Mesenchymal stem cell (in vitro differentiated cells and primary cell): ENCODE data around the gene TUBAL3.
A peak's percentile ranks its signal among the peaks of the same experiment; 100 is the strongest.

Experiments used
- DNase-seq: peaks from one replicate; pipeline ENCODE4 v3.0.0-alpha.2; 2013
- H2AFZ ChIP-seq: one replicate; pipeline ENCODE4 v1.6.1; 2013; ENCODE audit warnings: low read depth, mild to moderate bottlenecking, control low read depth, inconsistent platforms, low read length, moderate library complexity
- H2AK5ac ChIP-seq: 2 replicates; pipeline ENCODE4 v1.6.1; 2013; ENCODE audit warnings: low read length, moderate library complexity, mild to moderate bottlenecking, inconsistent platforms; ENCODE audit not compliant: severe bottlenecking
- H2BK120ac ChIP-seq: one replicate; pipeline ENCODE4 v1.6.1; 2013; ENCODE audit warnings: low read depth, mild to moderate bottlenecking, inconsistent platforms, low read length, moderate library complexity
- H2BK12ac ChIP-seq, 2 experiments: one replicate each; pipeline ENCODE4 v1.6.1; 2013; ENCODE audit warnings: inconsistent platforms in 2 of 2, low read length in 2 of 2, mild to moderate bottlenecking in 2 of 2, moderate library complexity in 2 of 2, control low read depth in 1 of 2
- H2BK15ac ChIP-seq: one replicate; pipeline ENCODE4 v1.6.1; 2013; ENCODE audit warnings: mild to moderate bottlenecking, low read depth, inconsistent platforms; ENCODE audit not compliant: poor library complexity, severe bottlenecking
- H2BK5ac ChIP-seq: 2 replicates; pipeline ENCODE4 v1.6.1; 2013; ENCODE audit warnings: low read depth, mild to moderate bottlenecking, low read length, control low read depth, inconsistent platforms; ENCODE audit not compliant: poor library complexity, severe bottlenecking
- H3K14ac ChIP-seq, 2 experiments: one replicate each; pipeline ENCODE4 v1.6.1; 2013; ENCODE audit warnings: inconsistent platforms in 2 of 2, low read length in 2 of 2, control low read depth in 1 of 2, mild to moderate bottlenecking in 1 of 2, moderate library complexity in 1 of 2
- H3K18ac ChIP-seq, 2 experiments: one replicate each; pipeline ENCODE4 v1.6.1; 2013; ENCODE audit warnings: inconsistent platforms in 2 of 2, low read length in 2 of 2, control low read depth in 1 of 2, low read depth in 1 of 2, mild to moderate bottlenecking in 1 of 2
- H3K23ac ChIP-seq, 2 experiments: one replicate each; pipeline ENCODE4 v1.6.1; 2013; ENCODE audit warnings: inconsistent platforms in 2 of 2, low read length in 2 of 2, mild to moderate bottlenecking in 2 of 2, moderate library complexity in 2 of 2, control low read depth in 1 of 2
- H3K27ac ChIP-seq: 2 replicates; pipeline ENCODE4 v1.5.1; 2013; ENCODE audit warnings: mild to moderate bottlenecking, moderate library complexity, low read length, control low read depth, inconsistent platforms; ENCODE audit not compliant: poor library complexity, severe bottlenecking
- H3K27me3 ChIP-seq, 2 experiments: 2 replicates each; pipeline versions ENCODE4 v1.6.1 to v1.7.0; 2013; ENCODE audit warnings: low read length in 2 of 2, mild to moderate bottlenecking in 2 of 2, moderate library complexity in 2 of 2, control low read depth in 1 of 2, inconsistent platforms in 1 of 2; ENCODE audit not compliant: control insufficient read depth in 1 of 2, insufficient read depth in 1 of 2
- H3K36me3 ChIP-seq, 2 experiments: 2 replicates each; pipeline versions ENCODE4 v1.6.1 to v1.7.0; 2013; ENCODE audit warnings: low read length in 2 of 2, control low read depth in 1 of 2, inconsistent platforms in 1 of 2, low read depth in 1 of 2, mild to moderate bottlenecking in 1 of 2; ENCODE audit not compliant: insufficient read depth in 2 of 2, control insufficient read depth in 1 of 2
- H3K4ac ChIP-seq, 2 experiments: one replicate each; pipeline ENCODE4 v1.6.1; 2013; ENCODE audit warnings: inconsistent platforms in 2 of 2, low read length in 2 of 2, mild to moderate bottlenecking in 2 of 2, moderate library complexity in 2 of 2, control low read depth in 1 of 2, low read depth in 1 of 2
- H3K4me1 ChIP-seq: 2 replicates; pipeline ENCODE4 v1.6.1; 2013; ENCODE audit warnings: low read depth, low read length, control low read depth; ENCODE audit not compliant: control insufficient read depth, insufficient read depth
- H3K4me2 ChIP-seq: 2 replicates; pipeline ENCODE4 v1.6.1; 2013; ENCODE audit warnings: low read length, mild to moderate bottlenecking, inconsistent platforms; ENCODE audit not compliant: poor library complexity, severe bottlenecking
- H3K4me3 ChIP-seq, 2 experiments: 2 replicates each; pipeline versions ENCODE4 v1.5.1 to v1.7.0; 2013; ENCODE audit warnings: low read length in 2 of 2, mild to moderate bottlenecking in 2 of 2, control low read depth in 1 of 2, low read depth in 1 of 2; ENCODE audit not compliant: insufficient read depth in 1 of 2
- H3K79me1 ChIP-seq: replicated peaks from 2 replicates; pipeline ENCODE4 v1.6.1; 2013; ENCODE audit warnings: mild to moderate bottlenecking, control low read depth, low read length, inconsistent platforms; ENCODE audit not compliant: poor library complexity, severe bottlenecking
- H3K9ac ChIP-seq: 2 replicates; pipeline ENCODE4 v1.7.0; 2013; ENCODE audit warnings: mild to moderate bottlenecking, low read length, moderate library complexity
- H3K9me3 ChIP-seq: 2 replicates; pipeline ENCODE4 v1.7.0; 2013; ENCODE audit warnings: mild to moderate bottlenecking, low read length; ENCODE audit not compliant: control insufficient read depth
- H4K8ac ChIP-seq: one replicate; pipeline ENCODE4 v1.6.1; 2013; ENCODE audit warnings: inconsistent platforms, mild to moderate bottlenecking, low read length, moderate library complexity
- H4K91ac ChIP-seq: one replicate; pipeline ENCODE4 v1.6.1; 2013; ENCODE audit warnings: mild to moderate bottlenecking, low read length, inconsistent platforms
- WGBS: methylation state at CpG from one replicate; pipeline ENCODE4 v1.1.7; 2013; ENCODE audit warnings: mixed read lengths; 5-methylcytosine and 5-hydroxymethylcytosine counted together

The TUBAL3 gene

DNA sequence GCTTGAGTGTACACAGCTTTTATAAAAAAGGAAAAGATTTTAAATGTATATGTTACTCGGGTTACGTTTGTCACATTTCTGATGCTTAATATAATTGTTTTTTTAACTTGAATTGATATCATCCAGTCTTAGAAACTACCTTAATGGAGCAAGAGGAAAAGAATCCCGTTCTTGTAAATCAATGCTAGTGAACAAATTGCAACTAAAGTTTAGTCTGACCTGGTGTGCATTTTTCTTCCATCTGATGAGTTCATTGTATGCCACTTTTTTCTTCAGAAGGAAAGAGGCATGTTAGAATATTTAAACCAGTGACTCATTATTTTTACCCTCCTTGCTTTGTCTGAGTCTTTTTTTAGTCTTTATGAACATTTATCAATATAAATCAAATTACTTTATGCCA, 42.4 kb upstream of the TUBAL3 start:
- Histone ChIP-seq H3K9me3 (no peaks in the 10 kb centered on the region), H2AK5ac (no peak overlapping the region), H3K23ac (no peak overlapping the region), H3K4me1 (no peaks in the 10 kb centered on the region), H3K27me3 (no peaks in the 10 kb centered on the region), H2BK120ac (no peak overlapping the region), H4K8ac (no peak overlapping the region), H3K36me3 (peaks cover 0 to 6% of the 10 kb centered on the region in 2 experiments), H3K79me1 (peaks cover 13% of the 10 kb centered on the region), H3K4me3 (peak overlapping the region in 1 of 2 experiments; percentile 89), H3K4ac (no peak overlapping the region), H2BK5ac (no peak overlapping the region), H3K18ac (no peak overlapping the region), H4K91ac (no peak overlapping the region), H2BK15ac (no peak overlapping the region), H2AFZ (no peak overlapping the region), H2BK12ac (no peak overlapping the region), H3K4me2 (peak overlapping the region; percentile 22), H3K9ac (peak overlapping the region; percentile 97), H3K14ac (no peak overlapping the region), H3K27ac (no peak overlapping the region)
- DNase-seq, result peak; percentile 42
- WGBS, result 38% methylated on average over 1 of the region's 3 CpGs

DNA sequence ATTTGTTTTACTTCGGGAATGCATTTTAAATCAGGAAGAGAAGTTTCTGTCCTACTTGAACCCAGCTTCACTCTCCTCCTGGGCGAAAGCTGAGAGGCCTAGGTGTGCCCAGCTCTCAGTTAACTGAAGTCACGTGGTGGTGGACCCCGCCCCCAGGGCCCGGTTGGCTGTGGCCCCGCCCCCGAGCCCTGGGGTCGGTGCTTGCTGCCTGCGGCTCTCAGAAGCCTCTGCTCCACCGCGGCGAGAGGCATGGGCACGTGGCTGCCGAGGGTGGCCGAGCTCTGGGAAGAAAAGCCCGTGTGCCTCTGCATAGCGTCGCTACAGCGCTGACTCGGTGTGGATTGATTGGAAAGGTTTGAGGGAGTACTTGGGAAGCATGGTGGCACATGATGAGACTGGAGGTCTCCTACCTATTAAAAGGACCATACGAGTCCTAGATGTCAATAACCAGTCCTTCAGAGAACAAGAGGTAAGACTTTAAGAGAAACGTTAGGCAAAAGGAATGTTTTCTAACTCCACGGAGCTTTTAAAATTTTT, 41.8 kb upstream of the TUBAL3 start:
- H3K4me1 ChIP-seq, result no peaks in the 10 kb centered on the region
- no peak overlapping the region for H2BK5ac ChIP-seq
- no peaks in the 10 kb centered on the region for H3K27me3 ChIP-seq
- no peak overlapping the region for H4K8ac ChIP-seq
- H3K79me1 ChIP-seq, result peaks cover 11% of the 10 kb centered on the region
- H2BK12ac ChIP-seq, result peak overlapping the region; percentile 24 to 38
- peak overlapping the region in 1 of 2 experiments; percentile 84 for H3K18ac ChIP-seq
- peak overlapping the region; percentile 24 to 53 for H3K4ac ChIP-seq
- peak overlapping the region in 1 of 2 experiments; percentile 50 for H3K23ac ChIP-seq
- peak overlapping the region; percentile 97 for H3K9ac ChIP-seq
- peak overlapping the region; percentile 65 to 89 for H3K4me3 ChIP-seq
- DNase-seq, result peak; percentile 92
- no peak overlapping the region for H2BK120ac ChIP-seq
- H2BK15ac ChIP-seq, result no peak overlapping the region
- H4K91ac ChIP-seq, result no peak overlapping the region
- peak overlapping the region; percentile 81 for H3K4me2 ChIP-seq
- H2AFZ ChIP-seq, result no peak overlapping the region
- no peak overlapping the region for H2AK5ac ChIP-seq
- no peaks in the 10 kb centered on the region for H3K9me3 ChIP-seq
- peak overlapping the region; percentile 78 for H3K27ac ChIP-seq
- WGBS, result 2% methylated on average over 20 of the region's 23 CpGs
- H3K14ac ChIP-seq, result peak overlapping the region in 1 of 2 experiments; percentile 59
- H3K36me3 ChIP-seq, result no peaks in the 10 kb centered on the region

DNA sequence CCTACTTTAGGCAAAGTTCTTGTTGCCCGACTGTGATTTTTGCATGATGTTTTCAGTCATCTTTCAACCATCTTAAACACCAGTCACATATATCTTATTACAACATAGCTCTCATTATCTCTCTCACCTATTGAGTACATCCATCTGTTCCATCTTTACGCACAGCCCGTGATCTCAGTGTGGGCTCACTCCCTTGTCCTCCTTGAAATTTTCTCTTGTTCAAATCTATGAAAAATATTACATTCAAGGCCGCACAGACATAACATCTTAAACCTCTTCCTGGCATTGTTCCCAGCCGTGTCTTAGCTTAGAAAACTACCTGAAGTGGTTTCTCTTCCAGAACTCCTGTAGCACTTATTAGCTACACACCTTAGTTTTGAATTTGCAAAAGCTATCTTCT, 40.4 kb upstream of the TUBAL3 start:
- 97% methylated on average over 5 of the region's 5 CpGs for WGBS
- H2AFZ ChIP-seq, result no peak overlapping the region
- no peak overlapping the region for H4K8ac ChIP-seq
- H2BK12ac ChIP-seq, result no peak overlapping the region
- H3K18ac ChIP-seq, result no peak overlapping the region
- H3K27ac ChIP-seq, result no peak overlapping the region
- H3K4me3 ChIP-seq, result no peak overlapping the region
- peak overlapping the region; percentile 70 for H2AK5ac ChIP-seq
- H3K9ac ChIP-seq, result no peak overlapping the region
- peaks cover 20% of the 10 kb centered on the region for H3K79me1 ChIP-seq
- H3K36me3 ChIP-seq, result no peaks in the 10 kb centered on the region
- DNase-seq, result no peak
- H4K91ac ChIP-seq, result no peak overlapping the region
- no peak overlapping the region for H3K23ac ChIP-seq
- no peak overlapping the region for H3K4ac ChIP-seq
- H3K4me1 ChIP-seq, result no peaks in the 10 kb centered on the region
- H3K9me3 ChIP-seq, result no peaks in the 10 kb centered on the region
- H2BK15ac ChIP-seq, result no peak overlapping the region
- no peak overlapping the region for H2BK120ac ChIP-seq
- H3K27me3 ChIP-seq, result no peaks in the 10 kb centered on the region
- H3K4me2 ChIP-seq, result no peak overlapping the region
- H3K14ac ChIP-seq, result no peak overlapping the region
- no peak overlapping the region for H2BK5ac ChIP-seq

DNA sequence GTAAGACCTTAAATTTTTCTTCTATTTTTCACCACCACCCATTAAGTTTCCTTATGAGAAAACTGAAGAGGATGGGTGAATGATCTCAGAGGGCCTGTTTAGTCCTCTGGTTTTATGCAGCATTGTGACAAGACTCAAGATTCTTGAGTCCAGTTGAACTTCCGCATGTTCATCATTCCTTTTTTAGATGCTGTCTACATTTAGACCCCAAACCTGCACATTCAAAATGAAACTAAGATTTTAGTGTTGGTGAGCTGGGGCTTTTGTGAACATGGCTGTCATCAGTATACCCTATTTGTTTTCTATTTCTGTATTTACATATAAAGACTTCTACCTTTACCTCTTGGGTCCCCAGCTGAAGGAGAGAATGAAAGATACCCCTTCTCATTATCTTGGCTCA, 38.8 kb upstream of the TUBAL3 start:
- no peak overlapping the region for H4K8ac ChIP-seq
- H3K4me3 ChIP-seq, result no peak overlapping the region
- no peak overlapping the region for H2BK120ac ChIP-seq
- H4K91ac ChIP-seq, result no peak overlapping the region
- no peak overlapping the region for H2AFZ ChIP-seq
- no peak overlapping the region for H3K23ac ChIP-seq
- H3K27me3 ChIP-seq, result no peaks in the 10 kb centered on the region
- no peak overlapping the region for H2BK12ac ChIP-seq
- no peaks in the 10 kb centered on the region for H3K9me3 ChIP-seq
- H2AK5ac ChIP-seq, result no peak overlapping the region
- H3K79me1 ChIP-seq, result peaks cover 26% of the 10 kb centered on the region
- H2BK15ac ChIP-seq, result no peak overlapping the region
- no peak overlapping the region for H3K14ac ChIP-seq
- no peak overlapping the region for H3K9ac ChIP-seq
- H3K36me3 ChIP-seq, result no peaks in the 10 kb centered on the region
- no CpG with 5 or more reads among the region's 1 CpG for WGBS
- H3K4me2 ChIP-seq, result no peak overlapping the region
- no peak overlapping the region for H3K18ac ChIP-seq
- no peak overlapping the region for H3K4ac ChIP-seq
- DNase-seq, result no peak
- no peak overlapping the region for H2BK5ac ChIP-seq
- H3K27ac ChIP-seq, result no peak overlapping the region
- no peaks in the 10 kb centered on the region for H3K4me1 ChIP-seq
